Subcutaneous abdominal adipose tissue (tissue), 5 donors: Measurements from ENCODE around the gene CAPZA2.
"Not testable (repeated sequence)": the region's sequence is repeated elsewhere in the genome, so short reads cannot be mapped to it uniquely, and the experiment has no call there.

Source experiments
- H3K27ac ChIP-seq: one replicate; pipeline ENCODE4 v1.7.0; 2013; ENCODE audit warnings: low read depth, mild to moderate bottlenecking, inconsistent platforms, low read length, moderate library complexity
- H3K27me3 ChIP-seq, 5 donors: one replicate each; pipeline ENCODE4 v1.7.0; 2013; ENCODE audit warnings: low read length in 5 of 5, inconsistent platforms in 1 of 5; ENCODE audit not compliant: control insufficient read depth in 5 of 5, insufficient read depth in 4 of 5
- H3K36me3 ChIP-seq, 5 donors: one replicate each; pipeline ENCODE4 v1.7.0; 2013; ENCODE audit warnings: low read length in 5 of 5; ENCODE audit not compliant: control insufficient read depth in 5 of 5, insufficient read depth in 5 of 5
- H3K4me1 ChIP-seq, 5 donors: one replicate each; pipeline ENCODE4 v1.7.0; 2013; ENCODE audit warnings: low read length in 5 of 5, mild to moderate bottlenecking in 3 of 5, moderate library complexity in 1 of 5; ENCODE audit not compliant: control insufficient read depth in 5 of 5, insufficient read depth in 5 of 5
- H3K4me3 ChIP-seq, 5 donors: one replicate each; pipeline ENCODE4 v1.7.0; 2013; ENCODE audit warnings: low read length in 5 of 5, low read depth in 1 of 5
- H3K9ac ChIP-seq, 5 donors: one replicate each; pipeline ENCODE4 v1.7.0; 2013; ENCODE audit warnings: low read length in 5 of 5, mild to moderate bottlenecking in 4 of 5, moderate library complexity in 3 of 5
- H3K9me3 ChIP-seq, 5 donors: one replicate each; pipeline ENCODE4 v1.7.0; 2013; ENCODE audit warnings: low read length in 5 of 5; ENCODE audit not compliant: control insufficient read depth in 5 of 5
- donor health status: healthy.
- donor health status: healthy.
- donor health status: healthy.
- donor health status: healthy.
- donor health status: healthy.

The CAPZA2 gene

DNA sequence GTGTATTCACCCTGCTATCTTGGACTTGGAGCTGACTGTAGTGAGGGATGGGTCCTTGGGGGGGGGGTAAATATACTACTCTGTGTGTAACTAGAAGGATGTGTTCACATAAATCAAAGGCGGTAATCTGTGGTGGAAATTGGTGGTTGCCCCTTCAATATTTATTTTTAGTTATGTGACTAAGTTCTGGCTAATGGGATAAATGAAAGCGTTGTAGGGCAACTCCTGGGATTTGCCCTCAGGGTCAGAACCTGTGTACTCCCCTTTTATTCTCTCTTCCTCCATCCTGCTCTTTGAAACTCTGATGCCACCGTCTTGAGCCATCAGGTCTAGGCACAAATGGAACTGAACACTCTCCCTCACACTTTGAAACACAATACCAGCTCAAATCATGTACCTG is 66.6 kb downstream of the CAPZA2 start:
- Histone ChIP-seq H3K4me3 (no peak overlapping the region), H3K27me3 (peaks cover 0 to 5% (median 0%) of the 10 kb centered on the region in 5 donors), H3K4me1 (peaks cover 0 to 3% (median 0%) of the 10 kb centered on the region in 5 donors), H3K9me3 (no peaks in the 10 kb centered on the region), H3K27ac (no peak overlapping the region), H3K9ac (no peak overlapping the region), H3K36me3 (no peaks in the 10 kb centered on the region)

DNA sequence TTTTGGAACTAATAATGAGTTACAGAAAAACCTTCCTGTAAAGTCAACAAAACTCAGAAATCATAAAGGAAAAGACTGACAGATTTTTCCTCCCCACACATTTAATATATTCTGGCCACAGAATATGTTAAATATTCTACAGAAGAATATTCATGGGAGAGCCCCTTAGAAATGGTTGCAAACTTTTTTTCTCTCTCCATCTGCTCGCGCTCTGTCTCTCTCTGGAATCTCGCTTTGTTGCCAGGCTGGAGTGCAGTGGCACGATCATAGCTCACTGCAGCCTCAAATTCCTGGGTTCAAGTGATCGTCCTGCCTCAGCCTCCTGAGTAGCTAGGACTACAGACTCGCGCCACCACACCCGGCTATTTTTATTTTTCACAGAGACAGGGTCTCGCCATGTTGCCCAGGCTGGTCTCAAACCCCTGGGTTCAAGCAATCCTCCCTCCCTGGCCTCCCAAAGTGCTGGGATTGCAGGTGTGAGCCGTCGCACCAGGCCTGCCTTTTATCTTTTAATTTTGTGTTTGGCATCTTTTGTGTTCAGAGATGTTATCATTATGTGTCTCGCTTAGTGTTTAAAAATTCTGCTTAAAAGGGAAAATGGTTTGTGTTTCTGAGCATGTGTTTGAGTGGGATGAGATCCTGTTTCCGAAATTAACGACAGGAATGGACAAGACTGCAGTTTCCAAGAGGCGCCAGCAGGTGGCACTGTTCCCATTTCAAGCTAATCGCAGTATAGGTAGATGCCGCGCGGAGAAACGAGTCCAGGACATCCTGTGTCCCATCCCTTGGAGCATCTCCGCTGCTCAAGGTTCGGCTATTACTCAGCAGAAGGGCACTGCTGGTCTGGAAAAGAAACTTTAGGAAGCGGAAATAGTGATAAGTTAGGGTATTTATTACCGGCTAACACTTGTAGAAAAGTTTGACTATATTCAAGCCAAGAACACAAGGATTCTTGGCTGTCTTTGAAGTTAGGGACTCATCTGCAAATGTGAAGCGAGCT is 67.8 kb downstream of the CAPZA2 start:
- Histone ChIP-seq H3K4me1 (peaks cover 0 to 3% (median 0%) of the 10 kb centered on the region in 5 donors), H3K27ac (no peak overlapping the region), H3K9me3 (no peaks in the 10 kb centered on the region), H3K4me3 (no peak overlapping the region), H3K36me3 (no peaks in the 10 kb centered on the region), H3K9ac (no peak overlapping the region), H3K27me3 (peaks cover 0 to 5% (median 0%) of the 10 kb centered on the region in 5 donors)

DNA sequence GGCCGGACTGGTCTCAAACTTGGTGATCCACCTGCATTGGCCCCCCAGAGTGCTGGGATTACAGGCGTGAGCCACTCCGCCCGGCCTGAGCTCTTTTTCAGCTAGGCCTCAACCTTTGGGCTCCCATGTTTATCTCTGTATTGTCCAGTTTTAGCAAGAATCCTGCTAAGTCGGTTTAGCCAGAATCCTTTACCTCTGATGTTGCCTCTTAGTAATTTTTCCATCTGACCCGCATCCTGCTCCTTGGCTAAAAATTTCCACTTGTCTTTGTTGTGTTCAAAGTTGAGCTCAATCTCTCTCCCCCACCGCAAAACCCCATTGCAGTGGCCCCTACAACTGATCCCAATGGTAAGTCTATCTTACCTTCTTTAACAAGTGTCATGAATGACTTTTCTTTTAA is 70.2 kb downstream of the CAPZA2 start:
- H3K27ac ChIP-seq, result no peak overlapping the region
- H3K27me3 ChIP-seq, result peaks cover 0 to 5% (median 0%) of the 10 kb centered on the region in 5 donors
- H3K9ac ChIP-seq, result no peak overlapping the region
- H3K9me3 ChIP-seq, result no peaks in the 10 kb centered on the region
- no peaks in the 10 kb centered on the region for H3K36me3 ChIP-seq
- no peak overlapping the region for H3K4me3 ChIP-seq
- H3K4me1 ChIP-seq, result peaks cover 0 to 3% (median 0%) of the 10 kb centered on the region in 5 donors

DNA sequence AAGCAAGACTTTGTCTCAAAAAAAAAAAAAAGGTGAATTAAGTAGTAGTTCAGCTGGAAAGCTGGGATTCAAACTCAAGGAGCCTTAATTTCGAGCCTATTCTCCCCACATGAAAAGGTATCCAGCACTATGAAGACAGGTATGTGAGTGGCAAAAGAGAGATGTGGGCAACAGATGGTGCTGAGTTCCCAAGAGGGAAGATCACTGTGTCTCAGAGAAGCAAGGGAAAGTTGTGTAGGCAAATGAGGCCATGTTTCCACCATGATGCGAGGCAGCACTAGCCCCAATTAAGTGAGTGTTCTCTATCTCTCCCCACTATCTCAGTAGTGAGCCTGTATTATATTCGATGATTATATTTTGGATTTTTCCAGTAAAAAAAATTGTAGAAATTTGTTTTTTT is 71.1 kb downstream of the CAPZA2 start:
- peaks cover 0 to 3% (median 0%) of the 10 kb centered on the region in 5 donors for H3K4me1 ChIP-seq

DNA sequence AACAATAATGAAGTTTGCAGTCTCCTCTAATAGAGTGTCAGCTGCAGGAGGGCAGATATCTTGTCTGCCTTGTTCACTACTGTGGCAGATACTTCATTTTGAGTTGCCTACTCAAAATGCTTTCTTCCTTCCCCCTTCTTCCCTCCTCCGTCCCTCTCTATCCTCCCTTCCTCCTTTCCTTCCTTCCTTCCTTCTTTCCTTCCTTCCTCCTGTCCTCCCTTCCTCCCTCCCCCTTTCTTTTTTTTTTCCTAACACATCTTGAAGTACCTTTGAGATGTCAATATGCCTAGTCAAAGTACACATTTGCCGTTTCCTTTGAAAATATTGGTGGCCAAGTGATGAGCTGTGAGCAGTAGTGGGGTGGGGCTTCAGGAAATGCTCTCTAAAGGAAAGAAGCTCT is 72.2 kb downstream of the CAPZA2 start:
- no peaks in the 10 kb centered on the region for H3K9me3 ChIP-seq
- H3K27me3 ChIP-seq, result peaks cover 0 to 2% (median 0%) of the 10 kb centered on the region in 5 donors
- no peaks in the 10 kb centered on the region for H3K36me3 ChIP-seq
- no peak overlapping the region for H3K27ac ChIP-seq
- no peak overlapping the region for H3K4me3 ChIP-seq
- peaks cover 0 to 3% (median 0%) of the 10 kb centered on the region in 5 donors for H3K4me1 ChIP-seq
- no peak overlapping the region for H3K9ac ChIP-seq

More for the DNA sequence above, 71.1 kb downstream of the CAPZA2 start:
- Histone ChIP-seq H3K36me3 (no peaks in the 10 kb centered on the region), H3K9ac (no peak overlapping the region), H3K9me3 (no peaks in the 10 kb centered on the region), H3K27me3 (peaks cover 0 to 5% (median 0%) of the 10 kb centered on the region in 5 donors), H3K4me3 (no peak overlapping the region), H3K27ac (no peak overlapping the region)

DNA sequence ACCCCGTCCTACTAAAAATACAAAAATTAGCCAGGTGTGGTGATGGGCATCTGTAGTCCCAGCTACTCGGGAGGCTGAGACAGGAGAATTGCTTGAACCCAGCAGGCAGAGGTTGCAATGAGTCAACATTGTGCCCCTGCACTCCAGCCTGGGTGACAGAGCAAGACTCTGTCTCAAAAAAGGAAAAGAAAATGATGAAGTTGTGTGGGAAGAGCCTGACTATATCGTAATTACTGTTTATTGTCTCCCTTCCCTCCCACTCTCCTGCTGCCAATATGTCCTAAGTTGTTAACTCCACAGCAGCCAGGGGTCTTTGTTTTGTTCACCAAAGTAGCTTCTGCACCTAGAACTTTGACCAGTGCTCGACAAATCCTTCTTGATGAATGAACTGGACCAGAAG is 74.5 kb downstream of the CAPZA2 start:
- H3K4me3 ChIP-seq, H3K27me3 ChIP-seq, H3K27ac ChIP-seq, H3K4me1 ChIP-seq, H3K9ac ChIP-seq, H3K36me3 ChIP-seq, H3K9me3 ChIP-seq: not testable (repeated sequence)

DNA sequence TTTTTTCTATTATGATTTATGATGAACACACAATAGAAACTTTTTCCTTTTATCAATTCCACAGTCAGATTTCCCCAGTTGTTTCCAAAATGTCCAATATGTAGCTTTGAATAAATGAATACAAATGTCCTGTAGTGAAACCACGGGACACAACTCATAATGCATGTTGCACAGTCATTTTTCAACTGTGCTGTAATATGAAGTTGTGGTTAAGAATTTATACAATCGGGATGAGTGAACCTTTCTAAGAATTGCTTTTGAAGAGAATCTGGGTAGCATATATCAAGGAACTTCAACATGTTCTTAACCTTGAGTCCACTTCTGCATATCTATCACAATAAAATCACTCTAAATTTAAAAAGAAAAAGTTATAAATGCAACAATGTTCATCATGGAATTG is 76.3 kb downstream of the CAPZA2 start:
- H3K27ac ChIP-seq, result no peak overlapping the region
- no peaks in the 10 kb centered on the region for H3K36me3 ChIP-seq
- no peak overlapping the region for H3K4me3 ChIP-seq
- no peaks in the 10 kb centered on the region for H3K4me1 ChIP-seq
- H3K27me3 ChIP-seq, result peaks cover 0 to 2% (median 0%) of the 10 kb centered on the region in 5 donors
- no peak overlapping the region for H3K9ac ChIP-seq
- H3K9me3 ChIP-seq, result no peaks in the 10 kb centered on the region

DNA sequence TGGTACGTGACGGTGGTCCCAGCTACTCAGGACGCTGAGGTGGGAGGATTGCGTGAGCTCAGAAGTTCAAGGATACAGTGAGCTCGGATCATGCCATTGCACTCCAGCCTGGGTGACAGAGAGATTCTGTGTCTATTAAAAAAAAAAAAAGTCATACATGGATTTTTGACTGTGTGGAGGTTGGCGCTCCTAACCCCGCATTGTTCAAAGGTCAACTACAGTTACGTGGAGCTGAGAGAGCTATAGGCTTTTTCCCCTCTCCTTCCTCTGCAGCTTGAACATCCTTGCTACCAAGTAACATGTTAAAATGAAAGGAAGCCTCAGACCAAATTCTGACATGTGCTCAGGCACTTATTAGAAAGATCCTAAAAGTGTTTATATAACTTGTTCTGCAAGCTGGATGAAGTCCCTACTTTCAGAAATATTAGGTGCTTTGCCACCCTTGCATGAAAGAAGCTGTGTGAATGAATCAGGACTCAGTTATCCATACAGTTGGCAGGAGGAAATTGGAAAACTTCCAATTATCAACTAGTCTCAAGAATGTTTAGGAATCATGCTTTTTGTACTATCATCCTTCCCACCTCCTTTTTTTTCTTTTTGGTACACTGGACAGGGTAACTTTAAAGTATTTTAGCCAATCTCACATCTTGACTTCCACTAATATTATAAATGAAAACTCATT is 78.4 kb downstream of the CAPZA2 start:
- no peak overlapping the region for H3K4me3 ChIP-seq
- H3K4me1 ChIP-seq, result no peaks in the 10 kb centered on the region
- no peaks in the 10 kb centered on the region for H3K36me3 ChIP-seq
- H3K9me3 ChIP-seq, result no peaks in the 10 kb centered on the region
- no peak overlapping the region for H3K9ac ChIP-seq
- no peak overlapping the region for H3K27ac ChIP-seq
- H3K27me3 ChIP-seq, result no peaks in the 10 kb centered on the region

DNA sequence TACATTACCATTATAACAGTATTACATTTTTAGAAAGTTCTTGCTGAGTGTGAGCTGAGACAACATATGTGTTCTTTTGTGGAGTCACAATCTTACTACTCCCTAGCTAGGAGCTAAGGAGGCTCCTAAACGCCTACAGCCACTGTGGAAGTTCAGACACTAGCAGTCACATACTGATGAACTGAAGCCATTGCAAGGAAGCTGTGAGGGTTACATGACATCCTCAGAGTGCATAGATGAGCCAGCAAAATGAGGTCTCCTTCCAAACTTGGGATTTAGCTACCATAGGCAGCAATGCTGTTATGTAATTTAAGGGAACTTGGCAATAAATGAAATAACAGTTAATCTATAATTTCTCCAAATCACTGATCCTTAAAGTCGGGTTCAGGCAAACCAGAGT is 80.1 kb downstream of the CAPZA2 start:
- Histone ChIP-seq H3K9ac (no peak overlapping the region), H3K4me1 (no peaks in the 10 kb centered on the region), H3K9me3 (no peaks in the 10 kb centered on the region), H3K36me3 (no peaks in the 10 kb centered on the region), H3K27me3 (no peaks in the 10 kb centered on the region), H3K4me3 (no peak overlapping the region), H3K27ac (no peak overlapping the region)

DNA sequence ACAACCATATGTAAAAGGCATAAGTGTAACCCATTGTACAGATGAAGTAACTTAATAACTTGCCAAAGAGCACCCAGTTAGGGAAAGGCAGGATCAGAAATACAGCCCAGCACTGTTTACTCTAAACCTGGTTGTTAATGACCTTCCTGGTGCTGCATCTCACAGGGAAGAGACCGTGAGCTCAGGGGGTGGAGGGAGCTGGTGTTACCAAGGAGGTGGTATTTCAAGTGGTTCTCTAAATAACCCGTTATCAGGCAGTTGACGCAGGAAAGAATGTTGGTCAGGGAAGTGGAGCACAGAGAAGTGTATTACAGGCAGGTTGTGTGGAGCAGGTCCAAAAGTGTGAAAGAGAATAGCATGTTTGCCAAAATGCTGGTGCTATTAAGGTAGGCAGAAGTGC is 86.5 kb downstream of the CAPZA2 start:
- Histone ChIP-seq H3K27me3 (no peaks in the 10 kb centered on the region), H3K4me1 (peaks cover 0 to 7% (median 6%) of the 10 kb centered on the region in 5 donors), H3K4me3 (no peak overlapping the region), H3K27ac (no peak overlapping the region), H3K9me3 (no peaks in the 10 kb centered on the region), H3K36me3 (no peaks in the 10 kb centered on the region), H3K9ac (no peak overlapping the region)
